Heart left ventricle (tissue), 16 donors: Measurements from ENCODE around the gene STN1. TPM values are rescaled to one million over a fixed set of nuclear protein-coding genes. Genes with fewer than 3 reads are reported as not detected.

ENCODE experiments used
- ATAC-seq, 4 donors: fragments of 200-7000 bp; cut with Tn5 transposase; one replicate each; pipeline ENCODE4 v1.9.1; 2020 to 2022; ENCODE audit warnings: moderate library complexity in 4 of 4, mild to moderate bottlenecking in 3 of 4, moderate number of reproducible peaks in 1 of 4
- DNase-seq, 5 donors: peaks; one replicate each; pipeline ENCODE4 v3.0.0-alpha.2; 2020
- H3K27ac ChIP-seq, 12 donors: fragments of 200-600 bp; sonication (generic) in 4 of 12; one replicate each; pipeline versions ENCODE4 v1.5.0 to v1.8.0; 2016 to 2022; ENCODE audit warnings: mild to moderate bottlenecking in 2 of 12
- H3K27me3 ChIP-seq, 9 donors: fragments of 200-600 bp; sonication (generic) in 2 of 9; one replicate each; pipeline versions ENCODE4 v1.5.1 to v1.8.0; 2016 to 2022; ENCODE audit warnings: mild to moderate bottlenecking in 3 of 9
- H3K36me3 ChIP-seq, 9 donors: fragments of 200-600 bp; sonication (generic) in 2 of 9; one replicate each; pipeline versions ENCODE4 v1.5.0 to v1.8.0; 2018 to 2022; ENCODE audit warnings: mild to moderate bottlenecking in 2 of 9
- H3K4me1 ChIP-seq, 12 donors: fragments of 200-600 bp; sonication (generic) in 4 of 12; one replicate each; pipeline versions ENCODE4 v1.5.0 to v1.8.0; 2016 to 2022; ENCODE audit warnings: mild to moderate bottlenecking in 3 of 12
- H3K4me3 ChIP-seq, 12 donors: fragments of 200-600 bp; sonication (generic) in 4 of 12; one replicate each; pipeline versions ENCODE4 v1.5.0 to v1.8.0; 2017 to 2022; ENCODE audit warnings: mild to moderate bottlenecking in 9 of 12, moderate library complexity in 4 of 12
- H3K9me3 ChIP-seq, 12 donors: fragments of 200-600 bp; sonication (generic) in 4 of 12; one replicate each; pipeline versions ENCODE4 v1.5.0 to v1.8.0; 2016 to 2022; ENCODE audit warnings: mild to moderate bottlenecking in 1 of 12
- CTCF ChIP-seq, 12 donors: fragments of 200-600 bp; sonication (generic) in 4 of 12; IDR thresholded peaks; one replicate each; pipeline versions ENCODE4 v1.5.0 to v1.8.0; 2018 to 2022; ENCODE audit warnings: antibody characterized with exemption in 12 of 12, mild to moderate bottlenecking in 5 of 12
- POLR2A ChIP-seq, 2 donors: fragments of 450-650 bp; IDR thresholded peaks; one replicate each; pipeline ENCODE4 v1.6.1; 2017; ENCODE audit warnings: antibody characterized with exemption in 2 of 2, mild to moderate bottlenecking in 2 of 2, moderate library complexity in 2 of 2
- WGBS, 4 donors: extraction: QIAGEN DNeasy Blood & Tissue Kit in 2 of 4; methylation state at CpG; one replicate each; pipeline versions ENCODE4 v1.1.5 to v1.1.7; 2013 to 2018; 5-methylcytosine and 5-hydroxymethylcytosine counted together
- intact Hi-C, 10 donors: fragments of 100-400 bp; cut with DNase I; formaldehyde crosslinking; loops; one replicate each; pipeline versions ENCODE4 v1.11.1 to v1.14.2; 2022
- polyA plus RNA-seq, 2 donors: library from polyadenylated mRNA; stranded (reverse); fragments of 200-250 nt; gene quantifications; one replicate each; pipeline ENCODE4 v1.2.3, GENCODE V29; 2013
- total RNA-seq, 9 donors: library from RNA; depleted of rRNA in 2 of 9; stranded (reverse); fragments of >200 nt in 2 of 9; fragmentation: NEBNext Ultra II Directional in 3 of 9; extraction: Animal tissue kit (Norgen Biotek cat#: 25700) in 3 of 9; gene quantifications; one replicate each; pipeline versions ENCODE4 v1.1.0 to v1.2.4, GENCODE V29; 2016 to 2023
- donor health status: ischemic (EF 13 %, LVEDD 7.1; RV severe dilation, severe dysfunction).
- donor health status: healthy with polysubstance abuse.
- donor health status: DM: no; HTN: yes; CAD: no.
- donor health status: DM: no; HTN: no; CAD: no.
- donor health status: ischemic (EF 25% LVEDD 6.9; RV normal size, moderate dysfunction).
- donor health status: ischemic (EF 25% LVEDD 5.7; RV mildly dilated, moderate dysfunction).
- donor health status: healthy.
- donor health status: DM: yes; HTN: yes; CAD: no.
- donor health status: ischemic (EF 35%, LVEDD 5.7; RV mildly dilated, moderate dysfunction).
- donor health status: nonischemic (EF 11% LVEDD 7.7; RV severe dilation, severe dysfunction).
- donor health status: DM: yes; HTN: yes; CAD: no.
- donor health status: PGD.
- donor health status: ischemic (EF 29% LVEDD 5.4; RV normal size, mild dysfunction).
- donor health status: nonischemic (EF 23%, LVEDD 6.1; RV moderate dilation, normal function).

STN1 gene
- total and polyA plus RNA-seq, 11 donors, result 23.1 to 53.1 (median 32.7) TPM

GRCh38 chr10:103912759-103913158 lies 5.2 kb downstream of the STN1 start:
- Histone ChIP-seq H3K36me3 (peaks cover 0 to 12% (median 0%) of the 10 kb centered on the region in 9 donors), H3K27ac (peak overlapping the region in 1 of 12 donors; percentile 86), H3K4me1 (peaks cover 8 to 85% (median 37%) of the 10 kb centered on the region in 12 donors), H3K9me3 (peaks cover 0 to 6% (median 0%) of the 10 kb centered on the region in 12 donors), H3K27me3 (no peaks in the 10 kb centered on the region), H3K4me3 (no peak overlapping the region)
- DNase-seq (no peak), ATAC-seq (no peak)
- WGBS, 4 donors, result 84 to 96% (median 94%) methylated on average over 4 of the region's 4 CpGs
- intact Hi-C loops, result loop anchor here in 2 of 10 donors (2.0 to 10.0 kb wide), 2 partner anchors 18 to 212 kb away; partner anchors contain the start of gene SFR1 (in 1 of the 2)
- TF ChIP-seq POLR2A (IDR thresholded peaks at IDR 0.05), result no peak

GRCh38 chr10:103911021-103911459 lies 6.9 kb downstream of the STN1 start:
- 80 to 90% (median 86%) methylated on average over 3 of the region's 3 CpGs for WGBS, 4 donors

GRCh38 chr10:103910442-103911012 lies 7.5 kb downstream of the STN1 start:
- DNase-seq (no peak), ATAC-seq (no peak)
- Histone ChIP-seq H3K4me1 (peaks cover 11 to 80% (median 21%) of the 10 kb centered on the region in 12 donors), H3K9me3 (peaks cover 0 to 6% (median 0%) of the 10 kb centered on the region in 12 donors), H3K27ac (peak overlapping the region in 3 of 12 donors; percentile 25 to 86 (median 39)), H3K36me3 (peaks cover 0 to 12% (median 0%) of the 10 kb centered on the region in 9 donors), H3K4me3 (peak overlapping the region in 1 of 12 donors; percentile 5), H3K27me3 (no peaks in the 10 kb centered on the region)
- TF ChIP-seq POLR2A (IDR thresholded peaks at IDR 0.05), result no peak
- TF ChIP-seq CTCF (IDR thresholded peaks at IDR 0.05), result no peak
- intact Hi-C loops, result loop anchor here in 1 of 10 donors (10.0 kb wide), 1 partner anchor 214 kb away; the partner anchor contains the start of gene SFR1
- 83 to 91% (median 86%) methylated on average over 4 of the region's 4 CpGs for WGBS, 4 donors

More at GRCh38 chr10:103911021-103911459, 6.9 kb downstream of the STN1 start:
- Histone ChIP-seq H3K4me3 (no peak overlapping the region), H3K4me1 (peaks cover 11 to 85% (median 26%) of the 10 kb centered on the region in 12 donors), H3K36me3 (peaks cover 0 to 12% (median 0%) of the 10 kb centered on the region in 9 donors), H3K27ac (peak overlapping the region in 4 of 12 donors; percentile 6 to 86 (median 18)), H3K9me3 (peaks cover 0 to 6% (median 0%) of the 10 kb centered on the region in 12 donors), H3K27me3 (no peaks in the 10 kb centered on the region)
- no peak for DNase-seq
- ATAC-seq, result no peak
- intact Hi-C loops, result loop anchor here in 1 of 10 donors (10.0 kb wide), 1 partner anchor 214 kb away; the partner anchor contains the start of gene SFR1
- TF ChIP-seq POLR2A (IDR thresholded peaks at IDR 0.05), result no peak
- TF ChIP-seq CTCF (IDR thresholded peaks at IDR 0.05), result no peak

DNA sequence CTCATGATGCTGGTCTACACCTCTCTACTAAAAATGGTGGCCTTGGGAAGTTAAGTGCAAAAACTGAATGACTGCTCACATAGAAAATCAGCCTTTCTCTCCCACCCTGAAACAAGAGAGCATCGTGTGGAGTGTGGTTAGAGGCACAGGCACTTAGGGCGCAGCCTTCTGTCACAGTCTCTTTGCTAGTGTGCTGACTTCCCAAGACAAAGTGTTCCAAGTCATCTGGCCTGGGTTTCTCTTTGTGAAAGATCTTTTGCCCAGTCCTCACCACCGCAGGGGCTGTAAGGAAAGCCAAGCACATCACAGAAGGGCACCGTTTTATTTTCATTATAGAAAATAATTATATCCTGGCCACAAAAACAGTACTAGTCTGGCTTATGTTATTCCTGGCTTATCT lies 12.5 kb downstream of the STN1 start:
- DNase-seq (no peak), ATAC-seq (no peak)
- H3K27me3 ChIP-seq, result no peaks in the 10 kb centered on the region
- no peaks in the 10 kb centered on the region for H3K9me3 ChIP-seq
- peak overlapping the region in 3 of 12 donors; percentile 1 to 21 (median 6) for H3K27ac ChIP-seq
- peaks cover 0 to 54% (median 27%) of the 10 kb centered on the region in 9 donors for H3K36me3 ChIP-seq
- H3K4me1 ChIP-seq, result peaks cover 11 to 48% (median 16%) of the 10 kb centered on the region in 12 donors
- H3K4me3 ChIP-seq, result no peak overlapping the region
- TF ChIP-seq POLR2A (IDR thresholded peaks at IDR 0.05) (no peak), CTCF (IDR thresholded peaks at IDR 0.05) (no peak)
- intact Hi-C loops, result no loop called here
- 70 to 78% (median 76%) methylated on average over 4 of the region's 4 CpGs for WGBS, 4 donors
